Stomach (tissue), 4 donors: Measurements from ENCODE around the gene ATIC.

Experiments used
- CTCF ChIP-seq, 7 experiments: fragments of 450-650 bp in 4 of 7; fragments of 200-600 bp in 3 of 7; sonication (generic) in 3 of 7; IDR thresholded peaks; one replicate each; pipeline ENCODE4 v1.5.1; 2016 to 2019; ENCODE audit warnings: antibody characterized with exemption in 7 of 7, control low read depth in 2 of 7, mild to moderate bottlenecking in 1 of 7
- POLR2A ChIP-seq, 4 donors: fragments of 450-650 bp; IDR thresholded peaks; one replicate each; pipeline ENCODE4 v1.6.1; 2016; ENCODE audit warnings: antibody characterized with exemption in 4 of 4, control low read depth in 2 of 4, mild to moderate bottlenecking in 1 of 4, moderate library complexity in 1 of 4
- POLR2AphosphoS5 ChIP-seq, 3 donors: sonication (generic); formaldehyde crosslinking; IDR thresholded peaks; one replicate each; pipeline ENCODE4 v1.6.1; 2016; ENCODE audit warnings: antibody characterized with exemption in 3 of 3

GRCh38 chr2:215314896-215315295 lies 3.0 kb downstream of the ATIC start:
- no peak for TF ChIP-seq POLR2AphosphoS5 (IDR thresholded peaks at IDR 0.05)
- no peak for TF ChIP-seq CTCF (IDR thresholded peaks at IDR 0.05)
- no peak for TF ChIP-seq POLR2A (IDR thresholded peaks at IDR 0.05)
